Osteoblast (primary cell): ENCODE data around the gene PHYHD1. TPM values are rescaled to one million over a fixed set of nuclear protein-coding genes. Genes with fewer than 3 reads are reported as not detected.

Experiments
- DNase-seq: peaks from one replicate; pipeline ENCODE4 v3.0.0; 2011; ENCODE audit warnings: low spot score, mixed read lengths; ENCODE audit not compliant: insufficient read length; ENCODE audit errors: missing footprints
- H2AFZ ChIP-seq: 2 replicates; pipeline ENCODE4 v1.6.0; 2011; ENCODE audit warnings: mild to moderate bottlenecking, low read length
- H3K27ac ChIP-seq: 2 replicates; pipeline ENCODE4 v1.5.1; 2011; ENCODE audit warnings: mild to moderate bottlenecking, low read depth, low read length, moderate library complexity
- H3K27me3 ChIP-seq: 2 replicates; pipeline ENCODE4 v1.6.0; 2012; ENCODE audit warnings: mild to moderate bottlenecking, control low read depth, inconsistent platforms, low read length, moderate library complexity; ENCODE audit not compliant: insufficient read depth
- H3K36me3 ChIP-seq: 2 replicates; pipeline ENCODE4 v1.5.1; 2011; ENCODE audit warnings: mild to moderate bottlenecking, low read length, control low read depth, moderate library complexity; ENCODE audit not compliant: insufficient read depth
- H3K4me1 ChIP-seq: 2 replicates; pipeline ENCODE4 v1.5.1; 2011; ENCODE audit warnings: mild to moderate bottlenecking, low read length, control low read depth, moderate library complexity; ENCODE audit not compliant: insufficient read depth
- H3K4me2 ChIP-seq: 2 replicates; pipeline ENCODE4 v1.6.0; 2011; ENCODE audit warnings: mild to moderate bottlenecking, low read length; ENCODE audit not compliant: insufficient read depth
- H3K4me3 ChIP-seq: fragments of 200-600 bp; sonication (generic); 3 replicates; pipeline ENCODE4 v1.5.1; 2012; ENCODE audit warnings: mild to moderate bottlenecking, low read length, inconsistent platforms; ENCODE audit not compliant: insufficient read depth
- H3K79me2 ChIP-seq: 2 replicates; pipeline ENCODE4 v1.6.0; 2012; ENCODE audit warnings: mild to moderate bottlenecking, low read length, control low read depth, inconsistent platforms; ENCODE audit not compliant: insufficient read depth
- H3K9me3 ChIP-seq: 2 replicates; pipeline ENCODE4 v1.5.1; 2011; ENCODE audit warnings: low read depth, low read length, control low read depth
- H4K20me1 ChIP-seq: 2 replicates; pipeline ENCODE4 v1.6.0; 2012; ENCODE audit warnings: mild to moderate bottlenecking, low read length, control low read depth; ENCODE audit not compliant: insufficient read depth
- CTCF ChIP-seq: IDR thresholded peaks from 2 replicates; pipeline ENCODE4 v1.5.1; 2011; ENCODE audit warnings: mild to moderate bottlenecking, low read depth, low read length, moderate library complexity; ENCODE audit errors: extremely low read depth
- total RNA-seq: library from RNA; depleted of rRNA; stranded (reverse); fragments of >200 nt; gene quantifications from 2 replicates; pipeline ENCODE4 v1.2.3, GENCODE V29; 2012

Gene PHYHD1
- total RNA-seq, 1 donor = 7.6 TPM

GRCh38 chr9:128892221-128892921 is 28.4 kb upstream of the PHYHD1 start:
- TF ChIP-seq CTCF = no peak
- peaks cover 18% of the 10 kb centered on the region for H4K20me1 ChIP-seq

GRCh38 chr9:128893354-128893753 is 27.4 kb upstream of the PHYHD1 start:
- Histone ChIP-seq H2AFZ (no peak overlapping the region), H3K27ac (peak overlapping the region; percentile 72), H3K4me3 (no peak overlapping the region), H3K27me3 (no peaks in the 10 kb centered on the region), H3K9me3 (no peaks in the 10 kb centered on the region), H3K4me2 (no peak overlapping the region), H3K79me2 (peaks cover 67% of the 10 kb centered on the region), H4K20me1 (peaks cover 15% of the 10 kb centered on the region), H3K36me3 (peaks cover 43% of the 10 kb centered on the region), H3K4me1 (peaks cover 29% of the 10 kb centered on the region)
- TF ChIP-seq CTCF = no peak
- peak; percentile 15 for DNase-seq

More at GRCh38 chr9:128892221-128892921, 28.4 kb upstream of the PHYHD1 start:
- peaks cover 71% of the 10 kb centered on the region for H3K79me2 ChIP-seq
- H3K36me3 ChIP-seq = peaks cover 43% of the 10 kb centered on the region
- H3K9me3 ChIP-seq = no peaks in the 10 kb centered on the region
- peak overlapping the region; percentile 72 for H3K27ac ChIP-seq
- peak overlapping the region; percentile 76 for H3K4me2 ChIP-seq
- H3K4me3 ChIP-seq = peak overlapping the region; percentile 50
- H3K27me3 ChIP-seq = no peaks in the 10 kb centered on the region
- peak overlapping the region; percentile 60 for H2AFZ ChIP-seq
- peak; percentile 99 for DNase-seq
- peaks cover 35% of the 10 kb centered on the region for H3K4me1 ChIP-seq

GRCh38 chr9:128894764-128895163 is 26.0 kb upstream of the PHYHD1 start:
- no peak overlapping the region for H3K27ac ChIP-seq
- no peak for DNase-seq
- no peak for TF ChIP-seq CTCF
- H4K20me1 ChIP-seq = peaks cover 9% of the 10 kb centered on the region
- H3K4me1 ChIP-seq = peaks cover 31% of the 10 kb centered on the region
- peaks cover 46% of the 10 kb centered on the region for H3K36me3 ChIP-seq
- no peak overlapping the region for H3K4me3 ChIP-seq
- no peak overlapping the region for H3K4me2 ChIP-seq
- no peaks in the 10 kb centered on the region for H3K9me3 ChIP-seq
- no peak overlapping the region for H2AFZ ChIP-seq
- H3K27me3 ChIP-seq = no peaks in the 10 kb centered on the region
- H3K79me2 ChIP-seq = peaks cover 69% of the 10 kb centered on the region

GRCh38 chr9:128895556-128895955 is 25.2 kb upstream of the PHYHD1 start:
- no peaks in the 10 kb centered on the region for H3K9me3 ChIP-seq
- peak; percentile 27 for DNase-seq
- no peaks in the 10 kb centered on the region for H3K27me3 ChIP-seq
- H3K4me1 ChIP-seq = peaks cover 28% of the 10 kb centered on the region
- no peak overlapping the region for H3K4me3 ChIP-seq
- no peak for TF ChIP-seq CTCF
- H3K79me2 ChIP-seq = peaks cover 69% of the 10 kb centered on the region
- H3K36me3 ChIP-seq = peaks cover 46% of the 10 kb centered on the region
- no peak overlapping the region for H3K4me2 ChIP-seq
- H3K27ac ChIP-seq = no peak overlapping the region
- H4K20me1 ChIP-seq = peaks cover 8% of the 10 kb centered on the region
- H2AFZ ChIP-seq = no peak overlapping the region
